ENCODE measurements around the gene GLRX5. TPM values are rescaled to one million over a fixed set of nuclear protein-coding genes. Genes with fewer than 3 reads are reported as not detected.
"Not testable (repeated sequence)": the region's sequence is repeated elsewhere in the genome, so short reads cannot be mapped to it uniquely, and the experiment has no call there.

Gene GLRX5
- total RNA-seq, 1 donor: 35.8 TPM

DNA sequence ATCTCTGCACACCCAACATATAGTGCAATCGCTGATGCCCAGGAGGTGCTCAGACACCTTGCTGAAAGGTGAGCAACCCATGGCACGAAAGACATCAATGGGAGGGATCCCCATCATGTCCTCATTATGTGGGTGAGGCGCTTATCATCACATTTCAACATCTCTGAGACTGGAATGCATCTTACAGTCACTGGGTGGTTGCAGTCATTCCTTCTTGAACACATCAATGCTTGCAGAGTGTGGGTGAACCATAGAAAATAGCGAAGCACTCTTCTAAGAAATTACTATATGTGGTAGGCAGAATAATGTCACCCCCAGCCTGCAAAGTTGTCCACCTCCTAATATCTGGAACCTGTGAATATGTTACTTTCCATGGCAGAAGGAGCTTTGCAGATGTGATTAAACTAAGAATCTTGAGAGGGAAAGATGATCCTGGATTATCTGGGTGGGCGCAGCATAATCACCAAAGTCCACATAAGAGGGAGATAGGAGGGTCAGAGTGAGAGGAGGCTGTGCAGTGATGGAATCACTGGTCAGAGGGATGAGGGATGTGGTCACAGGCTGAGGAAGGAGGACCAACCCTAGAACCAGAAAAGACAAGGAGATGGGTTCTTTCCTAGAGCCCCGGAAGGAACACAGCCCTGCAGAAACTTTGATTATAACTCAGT is 51.2 kb downstream of the GLRX5 start:
- TF ChIP-seq, protein P1, sequence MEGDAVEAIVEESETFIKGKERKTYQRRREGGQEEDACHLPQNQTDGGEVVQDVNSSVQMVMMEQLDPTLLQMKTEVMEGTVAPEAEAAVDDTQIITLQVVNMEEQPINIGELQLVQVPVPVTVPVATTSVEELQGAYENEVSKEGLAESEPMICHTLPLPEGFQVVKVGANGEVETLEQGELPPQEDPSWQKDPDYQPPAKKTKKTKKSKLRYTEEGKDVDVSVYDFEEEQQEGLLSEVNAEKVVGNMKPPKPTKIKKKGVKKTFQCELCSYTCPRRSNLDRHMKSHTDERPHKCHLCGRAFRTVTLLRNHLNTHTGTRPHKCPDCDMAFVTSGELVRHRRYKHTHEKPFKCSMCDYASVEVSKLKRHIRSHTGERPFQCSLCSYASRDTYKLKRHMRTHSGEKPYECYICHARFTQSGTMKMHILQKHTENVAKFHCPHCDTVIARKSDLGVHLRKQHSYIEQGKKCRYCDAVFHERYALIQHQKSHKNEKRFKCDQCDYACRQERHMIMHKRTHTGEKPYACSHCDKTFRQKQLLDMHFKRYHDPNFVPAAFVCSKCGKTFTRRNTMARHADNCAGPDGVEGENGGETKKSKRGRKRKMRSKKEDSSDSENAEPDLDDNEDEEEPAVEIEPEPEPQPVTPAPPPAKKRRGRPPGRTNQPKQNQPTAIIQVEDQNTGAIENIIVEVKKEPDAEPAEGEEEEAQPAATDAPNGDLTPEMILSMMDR (IDR thresholded peaks at IDR 0.05; ENCODE audit: insufficient read depth, low read depth, low read length): no peak
- DNase-seq (ENCODE audit: low read depth): no peak
- H3K4me3 ChIP-seq (ENCODE audit: low read depth, low read length): no peak overlapping the region

DNA sequence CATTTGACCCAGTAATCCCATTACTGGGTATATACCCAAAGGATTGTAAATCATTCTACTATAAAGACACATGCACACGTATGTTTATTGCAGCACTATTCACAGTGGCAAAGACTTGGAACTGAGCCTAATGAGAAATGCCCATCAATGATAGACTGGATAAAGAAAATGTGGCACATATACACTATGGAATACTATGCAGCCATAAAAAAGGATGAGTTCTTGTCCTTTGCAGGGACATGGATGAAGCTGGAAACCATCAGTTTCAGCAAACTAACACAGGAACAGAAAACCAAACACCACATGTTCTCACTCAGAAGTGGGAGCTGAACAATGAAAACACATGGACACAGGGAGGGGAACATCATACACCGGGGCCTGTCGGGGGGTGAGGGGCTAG is 56.3 kb downstream of the GLRX5 start:
- H3K4me3 ChIP-seq (ENCODE audit: low read depth, low read length); DNase-seq (ENCODE audit: low read depth): not testable (repeated sequence)

Small RNAs within 50 kb of the gene (small RNA-seq; reads per million reads assigned to genes)
- 221 reads per million, percentile 98 among the genes with 10 or more reads in this experiment for gene SCARNA13

Other genes with a start within 250 kb of the GLRX5 start
- gene CLMN, start 215.1 kb upstream of the GLRX5 start, total RNA-seq: under 0.01 and 0.43 TPM in 2 replicates
- 6.5 and 10.0 TPM in 2 replicates for gene SYNE3, start 18.4 kb upstream of the GLRX5 start, total RNA-seq
- gene TCL1B, start 151.4 kb downstream of the GLRX5 start, total RNA-seq: not detected in 2 replicates
- gene TCL1A, start 179.1 kb downstream of the GLRX5 start, total RNA-seq: not detected in 2 replicates